CD14-positive monocyte (primary cell): ENCODE data around the gene CCDC136. TPM values are rescaled to one million over a fixed set of nuclear protein-coding genes. Genes with fewer than 3 reads are reported as not detected.

Experiments used
- DNase-seq, 3 donors: peaks; one replicate each; pipeline ENCODE4 v3.0.0-alpha.2; 2011 to 2022
- H2AFZ ChIP-seq: 2 replicates; pipeline ENCODE4 v1.6.0; 2012; ENCODE audit warnings: mild to moderate bottlenecking, low read depth, low read length, inconsistent platforms; ENCODE audit not compliant: insufficient read depth, poor library complexity, severe bottlenecking
- H3K27ac ChIP-seq, 2 donors: 1 replicate in 1 of 2; 2 replicates in 1 of 2; pipeline ENCODE4 v1.5.1; 2012 to 2013; ENCODE audit warnings: low read length in 2 of 2, control low read depth in 1 of 2, inconsistent platforms in 1 of 2, low read depth in 1 of 2, mild to moderate bottlenecking in 1 of 2
- H3K27me3 ChIP-seq, 2 donors: one replicate each; pipeline versions ENCODE4 v1.6.0 to v1.6.1; 2011 to 2013; ENCODE audit warnings: low read length in 2 of 2; ENCODE audit not compliant: control insufficient read depth in 2 of 2, insufficient read depth in 2 of 2
- H3K36me3 ChIP-seq, 2 donors: replicated peaks in 1 of 2; 1 replicate in 1 of 2; 2 replicates in 1 of 2; pipeline versions ENCODE4 v1.5.1 to v1.6.1; 2012 to 2013; ENCODE audit warnings: low read length in 2 of 2, control low read depth in 1 of 2, inconsistent platforms in 1 of 2, mild to moderate bottlenecking in 1 of 2; ENCODE audit not compliant: insufficient read depth in 2 of 2, control insufficient read depth in 1 of 2
- H3K4me1 ChIP-seq, 2 donors: 1 replicate in 1 of 2; 2 replicates in 1 of 2; pipeline versions ENCODE4 v1.5.1 to v1.6.1; 2012 to 2013; ENCODE audit warnings: low read length in 2 of 2, control low read depth in 1 of 2, inconsistent platforms in 1 of 2, mild to moderate bottlenecking in 1 of 2, moderate library complexity in 1 of 2; ENCODE audit not compliant: insufficient read depth in 2 of 2, control insufficient read depth in 1 of 2
- H3K4me2 ChIP-seq: replicated peaks from 2 replicates; pipeline ENCODE3; 2012; ENCODE audit warnings: low read length, moderate library complexity, mild to moderate bottlenecking; ENCODE audit not compliant: poor library complexity, severe bottlenecking; ENCODE audit errors: extremely low read depth
- H3K4me3 ChIP-seq, 3 experiments: fragments of 200-600 bp in 1 of 3; sonication (generic) in 1 of 3; replicated peaks in 1 of 3; 1 replicate in 2 of 3; 2 replicates in 1 of 3; pipeline ENCODE4 v1.5.1; 2011 to 2013; ENCODE audit warnings: low read length in 3 of 3, mild to moderate bottlenecking in 3 of 3, control low read depth in 2 of 3, low read depth in 2 of 3, inconsistent platforms in 1 of 3, moderate library complexity in 1 of 3
- H3K79me2 ChIP-seq: 2 replicates; pipeline ENCODE4 v1.6.0; 2012; ENCODE audit warnings: mild to moderate bottlenecking, control low read depth, inconsistent platforms, low read length, moderate library complexity; ENCODE audit not compliant: insufficient read depth
- H3K9ac ChIP-seq: 2 replicates; pipeline ENCODE4 v1.6.0; 2017; ENCODE audit warnings: low read length, mild to moderate bottlenecking; ENCODE audit not compliant: insufficient read depth, poor library complexity, severe bottlenecking
- H3K9me3 ChIP-seq, 2 donors: replicated peaks in 1 of 2; 1 replicate in 1 of 2; 2 replicates in 1 of 2; pipeline versions ENCODE4 v1.5.1 to v1.6.1; 2012 to 2013; ENCODE audit warnings: low read length in 2 of 2, control low read depth in 1 of 2; ENCODE audit not compliant: control insufficient read depth in 1 of 2, insufficient read depth in 1 of 2
- H4K20me1 ChIP-seq: 2 replicates; pipeline ENCODE4 v1.6.0; 2012; ENCODE audit warnings: mild to moderate bottlenecking, low read length, control low read depth, moderate library complexity; ENCODE audit not compliant: insufficient read depth
- H3K27ac Mint-ChIP-seq, 7 donors: one replicate each; pipeline ENCODE4 v1.8.0; 2020; ENCODE audit warnings: mild to moderate bottlenecking in 7 of 7, mixed read lengths in 7 of 7, moderate library complexity in 6 of 7, inconsistent platforms in 2 of 7
- H3K27me3 Mint-ChIP-seq, 3 donors: one replicate each; pipeline ENCODE4 v1.8.0; 2021 to 2022; ENCODE audit warnings: low read depth in 3 of 3, mild to moderate bottlenecking in 3 of 3, mixed read lengths in 3 of 3, moderate library complexity in 3 of 3, inconsistent platforms in 1 of 3
- H3K36me3 Mint-ChIP-seq, 2 donors: one replicate each; pipeline ENCODE4 v1.8.0; 2020; ENCODE audit warnings: mixed read lengths in 2 of 2, inconsistent platforms in 1 of 2, mild to moderate bottlenecking in 1 of 2
- H3K4me1 Mint-ChIP-seq: one replicate; pipeline ENCODE4 v1.8.0; 2020; ENCODE audit warnings: mild to moderate bottlenecking, mixed read lengths
- H3K4me3 Mint-ChIP-seq, 2 donors: one replicate each; pipeline ENCODE4 v1.8.0; 2020; ENCODE audit warnings: mild to moderate bottlenecking in 2 of 2, mixed read lengths in 2 of 2, moderate library complexity in 1 of 2
- H3K9me3 Mint-ChIP-seq, 7 donors: one replicate each; pipeline ENCODE4 v1.8.0; 2020 to 2022; ENCODE audit warnings: mixed read lengths in 7 of 7, mild to moderate bottlenecking in 6 of 7, moderate library complexity in 6 of 7, inconsistent platforms in 2 of 7
- CTCF ChIP-seq: fragments of 200-600 bp; IDR thresholded peaks from one replicate; pipeline ENCODE4 v1.8.0; 2022; ENCODE audit warnings: antibody characterized with exemption, mild to moderate bottlenecking
- WGBS: methylation state at CpG from one replicate; pipeline ENCODE4 v1.1.5; 2013; ENCODE audit warnings: missing lambda C conversion rate; ENCODE audit not compliant: insufficient coverage; 5-methylcytosine and 5-hydroxymethylcytosine counted together
- intact Hi-C, 2 donors: fragments of 100-400 bp; cut with micrococcal nuclease; formaldehyde crosslinking; loops; one replicate each; pipeline versions ENCODE4 v1.15.0 to v1.15.1; 2023
- polyA plus RNA-seq, 3 donors: library from polyadenylated mRNA; depleted of rRNA in 1 of 3; unstranded in 2 of 3; stranded (reverse) in 1 of 3; fragments of 300-500 nt in 2 of 3; fragments of >200 nt in 1 of 3; fragmentation: Illumina TruSeq in 2 of 3; gene quantifications; 1 replicate in 2 of 3; 2 replicates in 1 of 3; pipeline ENCODE4 v1.2.3, GENCODE V29; 2012 to 2021

Gene CCDC136
- polyA plus RNA-seq, 3 donors, result 0.26 to 2.6 TPM; not detected in 1

GRCh38 chr7:128774029-128774689 is 17.6 kb upstream of the CCDC136 start:
- no peaks in the 10 kb centered on the region for H3K4me1 ChIP-seq
- H3K27me3 ChIP-seq, result no peaks in the 10 kb centered on the region
- no peak overlapping the region for H2AFZ ChIP-seq
- no peak overlapping the region for H3K27ac ChIP-seq
- Mint-ChIP-seq H3K27ac (peak overlapping the region in 1 of 7 donors; percentile 60), H3K9me3 (peaks cover 8 to 25% (median 17%) of the 10 kb centered on the region in 7 donors), H3K36me3 (peaks cover 48 to 62% of the 10 kb centered on the region in 2 donors), H3K27me3 (peaks cover 2 to 4% (median 3%) of the 10 kb centered on the region in 3 donors), H3K4me3 (no peak overlapping the region), H3K4me1 (no peaks in the 10 kb centered on the region)
- TF ChIP-seq CTCF, result no peak
- no peaks in the 10 kb centered on the region for H3K79me2 ChIP-seq
- peaks cover 23 to 50% of the 10 kb centered on the region in 2 donors for H3K36me3 ChIP-seq
- 94% methylated on average over 4 of the region's 13 CpGs for WGBS
- no peak overlapping the region for H3K4me2 ChIP-seq
- H4K20me1 ChIP-seq, result no peaks in the 10 kb centered on the region
- no peak for DNase-seq
- peaks cover 0 to 7% of the 10 kb centered on the region in 2 donors for H3K9me3 ChIP-seq
- H3K9ac ChIP-seq, result no peak overlapping the region
- intact Hi-C loops, result no loop called here
- no peak overlapping the region for H3K4me3 ChIP-seq

DNA sequence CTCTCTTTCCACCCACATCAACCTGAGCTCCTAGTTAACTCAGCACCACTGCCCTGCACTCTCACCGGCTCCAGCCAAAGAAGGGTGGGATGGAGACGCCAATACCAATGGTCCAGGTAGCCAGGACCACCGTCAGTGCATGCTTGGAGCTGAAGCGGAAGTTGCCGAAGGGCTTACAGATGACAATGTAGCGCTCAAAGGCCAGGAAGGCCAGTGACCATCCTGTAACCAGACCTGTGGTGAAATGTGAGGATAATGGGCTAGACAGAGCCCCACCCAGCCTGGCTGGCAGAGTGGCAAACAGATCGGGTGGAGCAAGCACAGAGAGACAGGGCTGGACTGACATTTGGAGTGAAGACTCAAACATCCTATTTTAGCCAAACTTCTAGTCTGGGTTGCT is 16.8 kb upstream of the CCDC136 start:
- intact Hi-C loops, result no loop called here
- no peaks in the 10 kb centered on the region for H3K79me2 ChIP-seq
- DNase-seq, result no peak
- H3K4me1 ChIP-seq, result no peaks in the 10 kb centered on the region
- H3K27me3 ChIP-seq, result no peaks in the 10 kb centered on the region
- H3K36me3 Mint-ChIP-seq, result peaks cover 40 to 54% of the 10 kb centered on the region in 2 donors
- TF ChIP-seq CTCF, result no peak
- H3K4me2 ChIP-seq, result no peak overlapping the region
- peak overlapping the region in 1 of 7 donors; percentile 63 for H3K27ac Mint-ChIP-seq
- 100% methylated on average over 6 of the region's 7 CpGs for WGBS
- H3K9me3 ChIP-seq, result peaks cover 0 to 7% of the 10 kb centered on the region in 2 donors
- H3K27me3 Mint-ChIP-seq, result peaks cover 2 to 4% (median 3%) of the 10 kb centered on the region in 3 donors
- H3K36me3 ChIP-seq, result peaks cover 15 to 42% of the 10 kb centered on the region in 2 donors
- H2AFZ ChIP-seq, result no peak overlapping the region
- peaks cover 11 to 25% (median 17%) of the 10 kb centered on the region in 7 donors for H3K9me3 Mint-ChIP-seq
- H3K4me1 Mint-ChIP-seq, result no peaks in the 10 kb centered on the region
- H3K27ac ChIP-seq, result no peak overlapping the region
- no peak overlapping the region for H3K9ac ChIP-seq
- H3K4me3 ChIP-seq, result no peak overlapping the region
- H3K4me3 Mint-ChIP-seq, result no peak overlapping the region
- H4K20me1 ChIP-seq, result no peaks in the 10 kb centered on the region
